PC-3 (cell line): ENCODE results near the gene FGD5.

Source experiments
- EZH2 ChIP-seq: fragments of 300-600 bp; sonication (generic); IDR thresholded peaks from one replicate; pipeline ENCODE4 v1.6.1; 2017; ENCODE audit warnings: antibody characterized with exemption, mild to moderate bottlenecking, low read length; ENCODE audit not compliant: unreplicated experiment
- TF ChIP-seq, protein P1 (sequence below): fragments of 300-600 bp; sonication (generic); conservative IDR thresholded peaks from 2 replicates; pipeline ENCODE4 v1.5.1; 2017; ENCODE audit warnings: antibody characterized with exemption, low read depth, mild to moderate bottlenecking, low read length

DNA sequence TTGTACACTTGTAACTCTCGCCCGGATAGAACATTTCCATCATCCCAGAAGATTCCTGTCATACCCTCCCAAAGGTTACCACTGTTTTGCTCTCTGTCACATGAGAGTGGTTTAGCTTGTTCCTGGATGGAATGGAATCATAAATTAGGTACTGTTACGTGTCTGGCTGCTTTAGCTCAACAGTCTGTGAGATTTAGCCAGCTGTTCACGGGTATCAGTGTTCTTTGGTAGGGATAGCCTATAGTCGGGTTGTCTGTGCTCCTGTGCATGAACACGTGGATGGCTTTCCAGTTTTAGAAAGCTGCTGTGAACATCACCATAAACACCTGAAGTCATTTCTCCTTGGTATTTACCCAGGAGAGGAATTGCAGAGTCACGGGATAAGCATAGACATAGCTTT is 70.4 kb downstream of the FGD5 start:
- no peak for TF ChIP-seq EZH2
- TF ChIP-seq, protein P1, sequence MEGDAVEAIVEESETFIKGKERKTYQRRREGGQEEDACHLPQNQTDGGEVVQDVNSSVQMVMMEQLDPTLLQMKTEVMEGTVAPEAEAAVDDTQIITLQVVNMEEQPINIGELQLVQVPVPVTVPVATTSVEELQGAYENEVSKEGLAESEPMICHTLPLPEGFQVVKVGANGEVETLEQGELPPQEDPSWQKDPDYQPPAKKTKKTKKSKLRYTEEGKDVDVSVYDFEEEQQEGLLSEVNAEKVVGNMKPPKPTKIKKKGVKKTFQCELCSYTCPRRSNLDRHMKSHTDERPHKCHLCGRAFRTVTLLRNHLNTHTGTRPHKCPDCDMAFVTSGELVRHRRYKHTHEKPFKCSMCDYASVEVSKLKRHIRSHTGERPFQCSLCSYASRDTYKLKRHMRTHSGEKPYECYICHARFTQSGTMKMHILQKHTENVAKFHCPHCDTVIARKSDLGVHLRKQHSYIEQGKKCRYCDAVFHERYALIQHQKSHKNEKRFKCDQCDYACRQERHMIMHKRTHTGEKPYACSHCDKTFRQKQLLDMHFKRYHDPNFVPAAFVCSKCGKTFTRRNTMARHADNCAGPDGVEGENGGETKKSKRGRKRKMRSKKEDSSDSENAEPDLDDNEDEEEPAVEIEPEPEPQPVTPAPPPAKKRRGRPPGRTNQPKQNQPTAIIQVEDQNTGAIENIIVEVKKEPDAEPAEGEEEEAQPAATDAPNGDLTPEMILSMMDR = no peak
